Measurements from ENCODE around the gene ANGPTL4.

DNA sequence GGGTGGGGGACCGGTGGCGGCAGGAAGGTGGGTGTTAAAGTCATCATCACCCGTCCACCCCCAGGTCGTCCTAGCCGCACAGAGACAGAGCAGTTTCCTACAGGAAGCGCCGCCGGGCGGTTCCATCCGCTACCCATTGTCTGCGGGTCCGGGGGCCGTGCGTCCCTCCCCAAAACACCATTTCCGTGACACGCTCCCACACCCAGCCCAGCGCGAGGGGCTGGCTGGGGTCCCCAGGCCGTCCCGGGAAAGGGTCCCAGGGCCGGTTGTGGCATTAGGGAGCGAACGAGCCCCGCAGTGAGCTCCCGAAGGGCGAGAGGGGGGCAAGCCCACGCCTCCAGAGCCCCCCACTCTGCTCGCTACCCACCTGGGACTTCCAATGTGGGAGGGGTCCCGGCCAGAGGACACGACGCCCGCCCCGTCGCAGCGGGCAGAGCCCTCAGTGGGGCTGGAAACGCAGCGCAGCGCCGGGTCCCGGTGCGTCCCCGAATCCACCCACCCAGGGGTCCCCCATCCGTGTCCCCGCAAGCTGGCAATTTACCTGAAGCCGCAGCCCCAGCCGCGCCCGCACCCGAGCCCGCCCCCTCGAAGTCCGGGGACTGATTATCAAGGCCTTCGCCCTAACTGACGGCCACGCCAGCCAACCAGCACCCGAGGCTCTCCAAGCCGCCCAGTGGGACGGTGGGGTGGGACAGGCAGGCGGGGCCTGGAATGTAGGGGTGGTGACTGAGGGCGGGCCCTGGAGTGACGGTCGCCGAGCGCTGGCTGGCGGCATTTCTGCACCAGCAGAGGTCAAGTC is 21.1 kb upstream of the ANGPTL4 start, which contains the start of gene KANK3:
- TF ChIP-seq POLR2AphosphoS5 (IDR thresholded peaks at IDR 0.05), result peak; percentile 90 to 96 (median 94)
- TF ChIP-seq, protein P1, sequence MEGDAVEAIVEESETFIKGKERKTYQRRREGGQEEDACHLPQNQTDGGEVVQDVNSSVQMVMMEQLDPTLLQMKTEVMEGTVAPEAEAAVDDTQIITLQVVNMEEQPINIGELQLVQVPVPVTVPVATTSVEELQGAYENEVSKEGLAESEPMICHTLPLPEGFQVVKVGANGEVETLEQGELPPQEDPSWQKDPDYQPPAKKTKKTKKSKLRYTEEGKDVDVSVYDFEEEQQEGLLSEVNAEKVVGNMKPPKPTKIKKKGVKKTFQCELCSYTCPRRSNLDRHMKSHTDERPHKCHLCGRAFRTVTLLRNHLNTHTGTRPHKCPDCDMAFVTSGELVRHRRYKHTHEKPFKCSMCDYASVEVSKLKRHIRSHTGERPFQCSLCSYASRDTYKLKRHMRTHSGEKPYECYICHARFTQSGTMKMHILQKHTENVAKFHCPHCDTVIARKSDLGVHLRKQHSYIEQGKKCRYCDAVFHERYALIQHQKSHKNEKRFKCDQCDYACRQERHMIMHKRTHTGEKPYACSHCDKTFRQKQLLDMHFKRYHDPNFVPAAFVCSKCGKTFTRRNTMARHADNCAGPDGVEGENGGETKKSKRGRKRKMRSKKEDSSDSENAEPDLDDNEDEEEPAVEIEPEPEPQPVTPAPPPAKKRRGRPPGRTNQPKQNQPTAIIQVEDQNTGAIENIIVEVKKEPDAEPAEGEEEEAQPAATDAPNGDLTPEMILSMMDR (IDR thresholded peaks at IDR 0.05 in 8 of 11, conservative IDR thresholded peaks at IDR 0.05 in 3 of 11), result peak in 4 of 11 experiments; percentile 23 to 28 (median 28)
